HTR-8/SVneo (cell line): ENCODE data around the gene TAS2R10.
"Not testable (repeated sequence)": the region's sequence is repeated elsewhere in the genome, so short reads cannot be mapped to it uniquely, and the experiment has no call there.

Experiments
- DNase-seq: peaks from one replicate; pipeline ENCODE4 v3.0.0; 2011; ENCODE audit warnings: low spot score, mixed read lengths; ENCODE audit not compliant: insufficient read length
- FAIRE-seq: peaks from 2 replicates; lab custom pipeline; 2011; peaks lifted over from hg19 to GRCh38; lab: Jason Lieb, UNC

The TAS2R10 gene

DNA sequence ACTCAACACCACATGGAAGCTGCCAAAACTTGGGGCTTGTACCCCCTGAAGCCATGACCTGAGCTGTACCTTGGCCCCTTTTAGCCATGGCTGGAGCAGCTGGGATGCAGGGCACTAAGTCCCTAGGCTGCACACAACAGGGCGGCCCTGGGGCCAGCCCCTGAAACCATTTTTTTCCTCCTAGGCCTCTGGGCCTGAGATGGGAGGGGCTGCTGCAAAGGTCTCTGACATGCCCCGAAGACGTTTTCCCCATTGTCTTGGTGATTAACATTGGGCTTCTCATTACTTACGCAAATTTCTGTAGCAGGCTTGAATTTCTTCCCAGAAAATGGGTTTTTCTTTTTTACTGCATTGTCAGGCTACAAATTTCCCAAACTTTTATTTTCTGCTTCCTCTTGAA lies 34.4 kb downstream of the TAS2R10 start:
- not testable (repeated sequence) for FAIRE-seq, DNase-seq

DNA sequence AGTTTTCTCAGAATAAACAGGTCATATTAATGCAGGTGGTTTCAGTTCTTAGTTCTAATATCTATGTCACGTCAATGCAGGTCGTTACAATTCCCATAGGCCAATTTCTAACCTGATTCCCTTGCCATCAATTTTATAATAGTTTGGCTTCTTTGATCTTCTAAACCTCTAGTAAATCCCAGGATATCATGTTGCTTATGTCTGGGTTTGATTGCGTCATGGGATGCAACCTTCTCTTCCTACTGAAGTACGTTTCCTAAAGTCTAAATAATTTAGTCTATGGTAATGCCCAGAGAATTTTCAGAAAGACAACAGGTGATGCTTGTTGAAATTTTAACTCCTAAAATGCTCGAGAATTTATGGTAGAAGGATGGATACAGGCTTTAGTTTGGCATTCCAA lies 42.9 kb downstream of the TAS2R10 start:
- DNase-seq (no peak), FAIRE-seq (no peak)

DNA sequence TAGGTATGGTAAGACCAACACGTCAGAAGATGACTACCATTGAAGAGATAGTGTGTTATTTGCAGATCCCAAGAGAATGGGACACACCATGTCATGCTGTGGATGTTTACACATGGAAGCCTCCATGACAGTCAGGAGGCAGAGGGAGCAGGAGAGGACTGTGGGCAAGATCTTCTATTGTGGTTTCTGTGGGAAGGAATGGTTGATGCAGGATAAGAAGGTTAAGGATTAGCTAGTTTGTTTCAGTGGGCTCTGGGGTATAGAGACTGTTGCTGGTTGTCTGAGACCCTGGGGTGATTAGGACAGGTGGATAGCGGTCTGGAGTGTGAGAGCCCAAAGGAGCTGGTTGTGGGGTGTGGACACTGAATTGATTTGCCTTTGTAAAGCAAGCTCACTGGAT lies 47.1 kb downstream of the TAS2R10 start:
- FAIRE-seq: no peak

More for the DNA sequence above, 47.1 kb downstream of the TAS2R10 start:
- DNase-seq: no peak
